PC-9 (cell line): ENCODE measurements around the gene BBS9. TPM values are rescaled to one million over a fixed set of nuclear protein-coding genes. Genes with fewer than 3 reads are reported as not detected.

Experiments used
- BruUV-seq: library from RNA; stranded (reverse); fragments of 400-500 nt; replicated peaks from 2 replicates; lab custom pipeline; 2021; lab: Mats Ljungman, UMichigan
- CTCF ChIA-PET: fragments of 300-600 bp; sonication (Branson Sonifier 250); formaldehyde crosslinking; loops from one replicate; lab custom pipeline; 2022; ENCODE audit warnings: antibody characterized with exemption; lab: Charles Lee
- POLR2A ChIA-PET: fragments of 300-600 bp; sonication (Branson Sonifier 250); formaldehyde crosslinking; loops from one replicate; lab custom pipeline; 2022; ENCODE audit warnings: antibody characterized with exemption; ENCODE audit not compliant: unreplicated experiment; lab: Charles Lee
- DNase-seq, 2 experiments: peaks; one replicate each; pipeline versions ENCODE4 v3.0.0 to v3.0.0-alpha.2; 2015 to 2022; ENCODE audit warnings: mixed read lengths in 1 of 2
- H2AFZ ChIP-seq: fragments of 200-600 bp; sonication (generic); 2 replicates; pipeline ENCODE4 v1.8.1; 2017; ENCODE audit warnings: antibody characterized with exemption
- H3F3A ChIP-seq: fragments of 200-600 bp; sonication (generic); 2 replicates; pipeline ENCODE4 v1.8.1; 2017; ENCODE audit warnings: antibody characterized with exemption, mild to moderate bottlenecking, low read depth; ENCODE audit not compliant: insufficient read depth
- H3K27ac ChIP-seq: fragments of 200-600 bp; sonication (generic); 2 replicates; pipeline ENCODE4 v1.6.1; 2016; ENCODE audit warnings: mixed run types
- H3K27me3 ChIP-seq: fragments of 200-600 bp; sonication (generic); 2 replicates; pipeline ENCODE4 v1.6.1; 2016; ENCODE audit warnings: low read depth, mixed run types; ENCODE audit not compliant: insufficient read depth
- H3K36me3 ChIP-seq: fragments of 200-600 bp; sonication (generic); 2 replicates; pipeline ENCODE4 v1.6.1; 2016; ENCODE audit warnings: low read depth, mixed run types
- H3K4me1 ChIP-seq: fragments of 200-600 bp; sonication (generic); replicated peaks from 2 replicates; pipeline ENCODE4 v1.6.1; 2016; ENCODE audit warnings: mixed run types; ENCODE audit not compliant: insufficient read depth
- H3K4me2 ChIP-seq: fragments of 200-600 bp; sonication (generic); 2 replicates; pipeline ENCODE4 v1.6.1; 2017; ENCODE audit warnings: mixed run types
- H3K4me3 ChIP-seq: fragments of 200-600 bp; sonication (generic); 2 replicates; pipeline ENCODE4 v1.6.1; 2016; ENCODE audit warnings: mixed run types
- H3K79me2 ChIP-seq: fragments of 200-600 bp; sonication (generic); 2 replicates; pipeline ENCODE4 v1.6.1; 2017; ENCODE audit warnings: low read depth, mixed run types
- H3K9me2 ChIP-seq: fragments of 200-600 bp; sonication (generic); 2 replicates; pipeline ENCODE4 v1.8.1; 2017; ENCODE audit warnings: mild to moderate bottlenecking; ENCODE audit not compliant: insufficient read depth
- H3K9me3 ChIP-seq: fragments of 200-600 bp; sonication (generic); 2 replicates; pipeline ENCODE4 v1.8.1; 2016; ENCODE audit warnings: low read depth; ENCODE audit not compliant: insufficient read depth
- H4K20me1 ChIP-seq: fragments of 200-600 bp; sonication (generic); 2 replicates; pipeline ENCODE4 v1.8.1; 2017; ENCODE audit not compliant: insufficient read depth
- CTCF ChIP-seq: fragments of 200-600 bp; sonication (generic); conservative IDR thresholded peaks from 2 replicates; pipeline ENCODE4 v1.6.1; 2017; ENCODE audit warnings: mixed run types, antibody characterized with exemption, mild to moderate bottlenecking, moderate library complexity
- EZH2 ChIP-seq: fragments of 200-600 bp; sonication (generic); IDR thresholded peaks from 2 replicates; pipeline ENCODE4 v1.8.0; 2017; ENCODE audit warnings: antibody characterized with exemption, low read depth
- intact Hi-C: fragments of 100-400 bp; cut with micrococcal nuclease; formaldehyde crosslinking; loops from one replicate; pipeline ENCODE4 v1.10.0; 2022; ENCODE audit not compliant: unreplicated experiment
- total RNA-seq: library from RNA; stranded (reverse); gene quantifications from 2 replicates; pipeline ENCODE4 v1.2.3, GENCODE V29; 2021

Gene BBS9
- total RNA-seq, 1 experiment from 2014 or later: 12.4 TPM

DNA sequence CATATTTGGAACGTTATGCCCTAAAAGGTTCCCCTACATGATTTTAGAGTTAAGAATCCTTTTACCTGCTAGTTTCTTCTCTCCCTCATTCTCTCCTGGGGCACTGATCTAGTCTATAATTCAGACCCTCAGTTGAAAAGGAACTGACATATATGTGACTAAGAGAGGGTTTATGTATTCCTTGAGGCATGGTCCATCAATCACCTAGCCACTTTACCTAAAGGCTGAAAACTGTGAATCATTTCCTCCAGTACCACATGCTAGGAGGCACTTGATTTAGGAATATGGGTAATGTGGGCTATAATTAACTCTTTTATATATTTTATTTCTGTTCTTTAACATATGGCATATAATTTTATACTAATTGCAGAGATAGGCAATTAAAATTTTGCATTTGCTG lies 303.5 kb downstream of the BBS9 start:
- H3K27ac ChIP-seq: no peak overlapping the region
- DNase-seq: no peak
- CTCF ChIA-PET: no interaction called here

GRCh38 chr7:33433357-33433756 lies 304.0 kb downstream of the BBS9 start:
- POLR2A ChIA-PET: no interaction called here
- CTCF ChIA-PET: no interaction called here

More for the DNA sequence above, 303.5 kb downstream of the BBS9 start:
- Histone ChIP-seq H3K9me2 (no peaks in the 10 kb centered on the region), H3F3A (no peaks in the 10 kb centered on the region), H3K79me2 (no peaks in the 10 kb centered on the region), H3K4me3 (no peak overlapping the region), H3K9me3 (no peaks in the 10 kb centered on the region), H2AFZ (no peak overlapping the region), H3K27me3 (no peaks in the 10 kb centered on the region), H3K36me3 (no peaks in the 10 kb centered on the region), H3K4me2 (no peak overlapping the region), H4K20me1 (no peaks in the 10 kb centered on the region), H3K4me1 (no peaks in the 10 kb centered on the region)
- POLR2A ChIA-PET: no interaction called here
- TF ChIP-seq CTCF: no peak
- no peak for TF ChIP-seq EZH2
- intact Hi-C loops: no loop called here
- BruUV-seq: no TSS peak

GRCh38 chr7:33444511-33444910 lies 315.1 kb downstream of the BBS9 start:
- Histone ChIP-seq H3K4me2 (no peak overlapping the region), H3K9me3 (no peaks in the 10 kb centered on the region), H3K27me3 (no peaks in the 10 kb centered on the region), H3K4me1 (no peaks in the 10 kb centered on the region), H3K4me3 (no peak overlapping the region), H3K79me2 (no peaks in the 10 kb centered on the region), H3F3A (no peaks in the 10 kb centered on the region), H2AFZ (no peak overlapping the region), H3K36me3 (no peaks in the 10 kb centered on the region), H4K20me1 (no peaks in the 10 kb centered on the region), H3K9me2 (no peaks in the 10 kb centered on the region), H3K27ac (no peak overlapping the region)
- no TSS peak for BruUV-seq
- DNase-seq: no peak
- POLR2A ChIA-PET: no interaction called here
- CTCF ChIA-PET: no interaction called here
- intact Hi-C loops: no loop called here
- TF ChIP-seq CTCF: no peak
- TF ChIP-seq EZH2: no peak

More at GRCh38 chr7:33433357-33433756, 304.0 kb downstream of the BBS9 start:
- Histone ChIP-seq H3K4me3 (no peak overlapping the region), H3K4me2 (no peak overlapping the region), H3K27ac (no peak overlapping the region), H4K20me1 (no peaks in the 10 kb centered on the region), H3K9me2 (no peaks in the 10 kb centered on the region), H3K9me3 (no peaks in the 10 kb centered on the region), H3K79me2 (no peaks in the 10 kb centered on the region), H3K36me3 (no peaks in the 10 kb centered on the region), H3F3A (no peaks in the 10 kb centered on the region), H3K27me3 (no peaks in the 10 kb centered on the region), H3K4me1 (no peaks in the 10 kb centered on the region), H2AFZ (no peak overlapping the region)
- BruUV-seq: no TSS peak
- TF ChIP-seq CTCF (no peak), EZH2 (no peak)
- intact Hi-C loops: no loop called here
- DNase-seq: no peak
